ENCODE measurements around the gene SEC14L1.
A peak's percentile ranks its signal among the peaks of the same experiment; 100 is the strongest.

Gene SEC14L1

GRCh38 chr17:77213778-77214132 is 73.0 kb downstream of the SEC14L1 start:
- no peak overlapping the region for H3K4me3 ChIP-seq (ENCODE audit: low read depth, low read length)

GRCh38 chr17:77214328-77214727 is 73.6 kb downstream of the SEC14L1 start:
- no peak for TF ChIP-seq CTCF (IDR thresholded peaks at IDR 0.05; ENCODE audit: borderline replicate concordance, insufficient read depth, low read depth, low read length)
- no peak overlapping the region for H3K4me3 ChIP-seq (ENCODE audit: low read depth, low read length)

More at GRCh38 chr17:77213778-77214132, 73.0 kb downstream of the SEC14L1 start:
- no peak for TF ChIP-seq CTCF (IDR thresholded peaks at IDR 0.05; ENCODE audit: borderline replicate concordance, insufficient read depth, low read depth, low read length)

GRCh38 chr17:77214743-77215142 is 74.0 kb downstream of the SEC14L1 start:
- H3K4me3 ChIP-seq (ENCODE audit: low read depth, low read length): no peak overlapping the region
- TF ChIP-seq CTCF (IDR thresholded peaks at IDR 0.05; ENCODE audit: borderline replicate concordance, insufficient read depth, low read depth, low read length): peak; percentile 50; the same call in 1 of the 2 replicates

GRCh38 chr17:77215281-77215680 is 74.5 kb downstream of the SEC14L1 start:
- TF ChIP-seq CTCF (IDR thresholded peaks at IDR 0.05; ENCODE audit: borderline replicate concordance, insufficient read depth, low read depth, low read length): no peak
- H3K4me3 ChIP-seq (ENCODE audit: low read depth, low read length): no peak overlapping the region

- TF ChIP-seq CTCF (IDR thresholded peaks at IDR 0.05; ENCODE audit: borderline replicate concordance, insufficient read depth, low read depth, low read length): no peak
- no peak overlapping the region for H3K4me3 ChIP-seq (ENCODE audit: low read depth, low read length)
Observed at GRCh38 chr17:77216486-77216885, 75.7 kb downstream of the SEC14L1 start.

GRCh38 chr17:77217123-77217522 is 76.4 kb downstream of the SEC14L1 start:
- TF ChIP-seq CTCF (IDR thresholded peaks at IDR 0.05; ENCODE audit: borderline replicate concordance, insufficient read depth, low read depth, low read length): no peak
- H3K4me3 ChIP-seq (ENCODE audit: low read depth, low read length): no peak overlapping the region

GRCh38 chr17:77217566-77217965 is 76.8 kb downstream of the SEC14L1 start:
- TF ChIP-seq CTCF (IDR thresholded peaks at IDR 0.05; ENCODE audit: borderline replicate concordance, insufficient read depth, low read depth, low read length): no peak
- no peak overlapping the region for H3K4me3 ChIP-seq (ENCODE audit: low read depth, low read length)

All from GM12875 (cell line).